GM21526 (cell line): ENCODE results near the gene LCN15.
"Not testable (repeated sequence)": the region's sequence is repeated elsewhere in the genome, so short reads cannot be mapped to it uniquely, and the experiment has no call there.

Experiments used
- ATAC-seq: cut with Tn5 transposase; IDR thresholded peaks from one replicate; pipeline ENCODE4 v1.9.1; 2021; ENCODE audit warnings: moderate library complexity; ENCODE audit not compliant: unreplicated experiment, low FRiP score

LCN15 gene, protein sequence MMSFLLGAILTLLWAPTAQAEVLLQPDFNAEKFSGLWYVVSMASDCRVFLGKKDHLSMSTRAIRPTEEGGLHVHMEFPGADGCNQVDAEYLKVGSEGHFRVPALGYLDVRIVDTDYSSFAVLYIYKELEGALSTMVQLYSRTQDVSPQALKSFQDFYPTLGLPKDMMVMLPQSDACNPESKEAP

GRCh38 chr9:136764301-136764891 lies at the start of gene LCN15:
LCN15 (minus strand) TSS chr9:136764518; CDS start chr9:136764488, 30 bp downstream.
- no peak for ATAC-seq

DNA sequence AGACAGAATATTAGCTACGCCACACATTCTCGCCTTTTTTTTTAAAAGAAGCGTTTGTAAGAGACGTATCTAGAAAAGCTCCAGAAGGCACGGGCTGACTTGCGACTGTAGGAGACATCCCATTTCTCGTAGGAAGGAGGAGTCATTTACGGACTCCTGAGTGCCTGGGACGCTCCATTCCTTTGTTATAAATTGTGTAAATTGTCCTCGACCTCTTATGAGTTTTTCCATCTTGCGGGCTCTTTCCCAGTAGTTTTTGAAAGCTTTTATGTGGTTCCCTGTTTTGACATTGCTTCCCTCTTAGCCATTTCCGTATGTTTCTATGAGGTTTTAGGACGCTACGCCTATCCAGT lies 44.5 kb upstream of the LCN15 start:
- no peak for ATAC-seq

- peak; percentile 27 for ATAC-seq
Observed at GRCh38 chr9:136808075-136808805, 43.9 kb upstream of the LCN15 start.

DNA sequence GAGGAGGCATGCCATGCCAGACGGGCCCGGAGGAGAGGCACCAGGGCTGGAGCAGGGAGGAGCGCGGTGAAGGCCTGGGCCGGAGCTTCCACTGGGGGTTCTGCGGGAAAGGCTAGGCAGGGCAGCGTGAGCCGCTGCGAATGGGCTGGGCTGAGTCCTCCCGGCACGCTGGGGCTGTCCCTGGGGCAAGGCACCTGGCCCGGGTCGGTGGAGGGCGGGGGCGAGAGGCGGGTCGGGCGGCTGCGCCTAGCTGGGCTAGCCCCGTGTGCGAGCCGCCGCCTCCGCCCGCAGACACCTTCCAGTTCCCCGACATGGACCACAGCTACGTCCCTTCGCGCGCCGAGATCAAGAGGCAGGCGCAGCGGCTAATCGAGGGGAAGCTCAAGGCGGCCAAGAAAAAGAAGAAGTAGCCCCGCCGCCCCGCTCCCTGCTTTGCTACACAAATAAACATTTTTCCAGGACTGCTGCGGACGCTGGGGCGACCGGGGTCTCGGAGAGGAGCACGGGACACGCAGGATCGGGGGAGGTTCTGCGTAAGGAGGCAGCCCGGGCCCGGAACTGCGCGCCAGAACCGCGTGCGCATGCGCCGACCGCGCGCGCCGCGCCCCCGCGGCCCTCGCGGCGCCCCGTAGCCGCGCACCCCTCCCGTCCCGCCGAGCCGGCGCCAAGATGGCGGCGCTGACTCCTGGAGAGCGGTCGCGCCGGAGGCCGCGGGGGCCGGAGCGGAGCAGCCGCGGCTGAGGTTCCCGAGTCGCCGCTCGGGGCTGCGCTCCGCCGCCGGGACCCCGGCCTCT lies 43.2 kb upstream of the LCN15 start, which contains the start of gene RABL6:
TSS of gene RABL6 (plus strand) at position 668 of the 794 bp plus-strand sequence. CDS start 249 bp downstream, outside the sequence.
- ATAC-seq, result peak; percentile 64

- ATAC-seq, result no peak
Observed at GRCh38 chr9:136806631-136807201, 42.4 kb upstream of the LCN15 start.

- no peak for ATAC-seq
Observed at GRCh38 chr9:136806067-136806466, 41.7 kb upstream of the LCN15 start.

- ATAC-seq, result no peak
Observed at GRCh38 chr9:136805207-136805740, 41.0 kb upstream of the LCN15 start.

GRCh38 chr9:136804509-136805206 lies 40.3 kb upstream of the LCN15 start:
- no peak for ATAC-seq

- ATAC-seq, result no peak
Observed at GRCh38 chr9:136803551-136804508, 39.5 kb upstream of the LCN15 start.

DNA sequence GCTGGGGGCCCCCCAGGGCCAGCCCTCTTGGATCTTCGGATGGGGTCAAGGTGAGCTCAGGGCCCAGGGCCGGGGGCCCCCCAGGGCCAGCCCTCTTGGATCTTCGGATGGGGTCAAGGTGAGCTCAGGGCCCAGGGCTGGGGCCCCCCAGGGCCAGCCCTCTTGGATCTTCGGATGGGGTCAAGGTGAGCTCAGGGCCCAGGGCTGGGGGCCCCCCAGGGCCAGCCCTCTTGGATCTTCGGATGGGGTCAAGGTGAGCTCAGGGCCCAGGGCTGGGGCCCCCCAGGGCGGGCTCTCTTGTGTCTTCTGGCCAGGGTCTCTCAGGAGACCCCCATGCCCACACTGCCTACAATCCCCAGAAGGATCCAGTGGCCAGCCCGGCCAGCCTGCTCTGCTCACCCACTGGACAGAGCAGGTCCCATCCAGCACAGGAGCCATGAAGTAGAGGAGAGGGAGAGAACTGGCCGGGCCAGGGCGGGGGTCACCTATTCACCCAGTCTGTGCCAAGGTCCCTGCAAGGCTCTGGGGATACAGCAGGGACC lies 38.8 kb upstream of the LCN15 start:
- ATAC-seq, result not testable (repeated sequence)

DNA sequence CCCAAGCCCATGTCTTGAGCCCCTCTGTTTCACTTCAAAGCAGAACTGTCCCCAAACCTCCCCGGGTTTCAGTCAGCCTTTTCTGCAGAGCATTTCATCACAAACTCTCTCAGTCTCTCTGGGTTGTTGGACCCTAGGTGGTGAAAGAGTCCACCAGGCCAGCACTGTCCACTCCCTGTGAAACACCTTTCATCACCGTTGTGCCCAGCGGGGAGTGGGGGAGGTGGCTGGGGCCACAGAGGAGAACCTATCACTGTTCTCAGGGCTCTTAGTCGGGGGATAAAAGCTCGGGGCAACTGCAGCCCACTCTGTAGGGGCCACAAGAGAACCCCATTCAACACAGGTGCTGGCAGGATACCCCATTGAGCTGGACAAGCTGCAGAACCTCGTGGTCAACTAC lies 38.0 kb upstream of the LCN15 start:
- ATAC-seq, result no peak

GRCh38 chr9:136799854-136800657 lies 35.7 kb upstream of the LCN15 start:
- peak; percentile 47 for ATAC-seq

GRCh38 chr9:136799079-136799853 lies 34.9 kb upstream of the LCN15 start:
- no peak for ATAC-seq

- no peak for ATAC-seq
Observed at GRCh38 chr9:136798708-136799078, 34.4 kb upstream of the LCN15 start.

GRCh38 chr9:136796775-136797347 lies 32.5 kb upstream of the LCN15 start:
- not testable (repeated sequence) for ATAC-seq

GRCh38 chr9:136796238-136796774 lies 32.0 kb upstream of the LCN15 start, which contains the start of gene CCDC183:
CCDC183 (plus strand) TSS chr9:136796338; CDS start chr9:136796398, 60 bp downstream.
- no peak for ATAC-seq
